ENCODE measurements around the gene TAGLN2.
"Not testable (repeated sequence)": the region's sequence is repeated elsewhere in the genome, so short reads cannot be mapped to it uniquely, and the experiment has no call there.

The TAGLN2 gene

GRCh38 chr1:159920651-159921050 is 4.7 kb downstream of the TAGLN2 start:
- DNase-seq, result no peak

GRCh38 chr1:159920202-159920601 is 5.1 kb downstream of the TAGLN2 start:
- no peak for DNase-seq

GRCh38 chr1:159919236-159919865 is 6.0 kb downstream of the TAGLN2 start:
- no peak for DNase-seq

- no peak for DNase-seq
These were observed 6.7 kb downstream of the TAGLN2 start for GRCh38 chr1:159918352-159919200.

- no peak for DNase-seq
These were observed 7.6 kb downstream of the TAGLN2 start for GRCh38 chr1:159917533-159918351.

GRCh38 chr1:159916242-159917051 is 8.9 kb downstream of the TAGLN2 start:
- DNase-seq, result no peak

GRCh38 chr1:159915571-159916241 is 9.6 kb downstream of the TAGLN2 start:
- DNase-seq, result no peak

GRCh38 chr1:159914252-159915018 is 10.9 kb downstream of the TAGLN2 start:
- no peak for DNase-seq

- DNase-seq, result no peak
These were observed 11.7 kb downstream of the TAGLN2 start for GRCh38 chr1:159913451-159914192.

- DNase-seq, result no peak
These were observed 13.8 kb downstream of the TAGLN2 start for GRCh38 chr1:159911326-159912070.

- DNase-seq, result no peak
These were observed 17.0 kb downstream of the TAGLN2 start for GRCh38 chr1:159908031-159908940.

GRCh38 chr1:159906960-159907359 is 18.3 kb downstream of the TAGLN2 start:
- no peak for DNase-seq

- DNase-seq, result not testable (repeated sequence)
These were observed 21.3 kb downstream of the TAGLN2 start for GRCh38 chr1:159904036-159904435.

GRCh38 chr1:159902541-159902940 is 22.8 kb downstream of the TAGLN2 start:
- DNase-seq, result no peak

GRCh38 chr1:159900755-159901360 is 24.4 kb downstream of the TAGLN2 start:
- no peak for DNase-seq

GRCh38 chr1:159900086-159900680 is 25.1 kb downstream of the TAGLN2 start, which contains the start of gene CFAP45:
Gene CFAP45 (minus strand): TSS chr1:159900165. CDS start chr1:159900098, 67 bp downstream.
- DNase-seq, result no peak

- not testable (repeated sequence) for DNase-seq
These were observed 25.7 kb downstream of the TAGLN2 start for GRCh38 chr1:159899634-159900033.

- no peak for DNase-seq
These were observed 26.8 kb downstream of the TAGLN2 start for GRCh38 chr1:159898527-159898926.
